GM23338 (cell line): ENCODE data around the gene KCNN2. TPM values are rescaled to one million over a fixed set of nuclear protein-coding genes. Genes with fewer than 3 reads are reported as not detected.

Source experiments
- ATAC-seq: fragments of 200-7000 bp; cut with Tn5 transposase; 3 replicates; pipeline ENCODE4 v1.9.1; 2020
- DNase-seq: peaks from one replicate; pipeline ENCODE4 v3.0.0-alpha.2; 2015; ENCODE audit warnings: low spot score
- H2AFZ ChIP-seq: fragments of 200-600 bp; sonication (generic); 2 replicates; pipeline ENCODE4 v1.8.0; 2016; ENCODE audit warnings: antibody characterized with exemption, mild to moderate bottlenecking, moderate library complexity
- H3F3A ChIP-seq: fragments of 200-600 bp; sonication (generic); replicated peaks from 2 replicates; pipeline ENCODE4 v1.8.0; 2017; ENCODE audit warnings: antibody characterized with exemption, mixed run types, low read depth
- H3K27ac ChIP-seq: fragments of 200-600 bp; sonication (generic); 2 replicates; pipeline ENCODE4 v1.6.1; 2016; ENCODE audit warnings: low read depth
- H3K27me3 ChIP-seq: fragments of 200-600 bp; sonication (generic); 2 replicates; pipeline ENCODE4 v1.8.0; 2016; ENCODE audit warnings: mild to moderate bottlenecking, mixed run types, moderate library complexity; ENCODE audit not compliant: insufficient read depth
- H3K36me3 ChIP-seq: fragments of 200-600 bp; sonication (generic); 2 replicates; pipeline ENCODE4 v1.8.0; 2016; ENCODE audit warnings: mild to moderate bottlenecking; ENCODE audit not compliant: insufficient read depth
- H3K4me1 ChIP-seq: fragments of 200-600 bp; sonication (generic); 2 replicates; pipeline ENCODE4 v1.8.0; 2016; ENCODE audit warnings: mild to moderate bottlenecking, moderate library complexity; ENCODE audit not compliant: insufficient read depth
- H3K4me2 ChIP-seq: fragments of 200-600 bp; sonication (generic); 2 replicates; pipeline ENCODE4 v1.7.1; 2017; ENCODE audit warnings: mixed run types
- H3K4me3 ChIP-seq: fragments of 200-600 bp; sonication (generic); 2 replicates; pipeline ENCODE4 v1.6.1; 2016; ENCODE audit warnings: mixed run types
- H3K79me2 ChIP-seq: fragments of 200-600 bp; sonication (generic); replicated peaks from 2 replicates; pipeline ENCODE4 v1.8.0; 2017; ENCODE audit warnings: mild to moderate bottlenecking; ENCODE audit not compliant: insufficient read depth
- H3K9me2 ChIP-seq: fragments of 200-600 bp; sonication (generic); 2 replicates; pipeline ENCODE4 v1.8.0; 2017; ENCODE audit not compliant: insufficient read depth
- H4K20me1 ChIP-seq: fragments of 200-600 bp; sonication (generic); replicated peaks from 2 replicates; pipeline ENCODE4 v1.8.0; 2017; ENCODE audit warnings: mild to moderate bottlenecking; ENCODE audit not compliant: insufficient read depth
- H3K27ac Mint-ChIP-seq: 2 replicates; pipeline ENCODE4 v1.8.0; 2020; ENCODE audit warnings: inconsistent platforms, mild to moderate bottlenecking, moderate library complexity, mixed read lengths
- H3K27me3 Mint-ChIP-seq: 3 replicates; pipeline ENCODE4 v1.8.0; 2022; ENCODE audit warnings: low read depth, mild to moderate bottlenecking, moderate library complexity, mixed read lengths, inconsistent platforms; ENCODE audit not compliant: insufficient read depth, poor library complexity
- H3K36me3 Mint-ChIP-seq: 3 replicates; pipeline ENCODE4 v1.8.0; 2021; ENCODE audit warnings: low read depth, mild to moderate bottlenecking, inconsistent platforms, moderate library complexity, mixed read lengths
- H3K4me1 Mint-ChIP-seq: 3 replicates; pipeline ENCODE4 v1.8.0; 2020; ENCODE audit warnings: mild to moderate bottlenecking, inconsistent platforms, mixed read lengths
- H3K4me3 Mint-ChIP-seq: 3 replicates; pipeline ENCODE4 v1.8.0; 2021; ENCODE audit warnings: moderate library complexity, mild to moderate bottlenecking, inconsistent platforms, mixed read lengths
- H3K9me3 Mint-ChIP-seq: 3 replicates; pipeline ENCODE4 v1.8.0; 2020; ENCODE audit warnings: moderate library complexity, mild to moderate bottlenecking, inconsistent platforms, mixed read lengths
- CREB1 ChIP-seq: fragments of 250-450 bp; sonication (Bioruptor Pico); IDR thresholded peaks from 2 replicates; pipeline ENCODE4 v1.5.0; 2020; ENCODE audit warnings: low read depth, mild to moderate bottlenecking, moderate library complexity
- CTCF ChIP-seq, 2 experiments: fragments of 200-600 bp in 1 of 2; sonication (generic) in 1 of 2; conservative IDR thresholded peaks; 2 replicates each; pipeline versions ENCODE4 v1.5.1 to v1.6.1; 2016 to 2017; ENCODE audit warnings: antibody characterized with exemption in 2 of 2, low read depth in 2 of 2, mild to moderate bottlenecking in 2 of 2, moderate library complexity in 1 of 2
- ETS1 ChIP-seq: IDR thresholded peaks from 2 replicates; pipeline ENCODE4 v1.6.1; 2016; ENCODE audit warnings: antibody characterized with exemption
- EZH2 ChIP-seq: fragments of 200-600 bp; sonication (generic); IDR thresholded peaks from one replicate; pipeline ENCODE4 v1.8.0; 2017; ENCODE audit warnings: antibody characterized with exemption, mild to moderate bottlenecking, low read depth; ENCODE audit not compliant: unreplicated experiment
- EZH2phosphoT487 ChIP-seq: fragments of 200-600 bp; sonication (generic); IDR thresholded peaks from one replicate; pipeline ENCODE4 v1.8.1; 2018; ENCODE audit warnings: antibody characterized with exemption; ENCODE audit not compliant: unreplicated experiment
- JUNB ChIP-seq: IDR thresholded peaks from one replicate; pipeline ENCODE4 v1.6.1; 2016; ENCODE audit warnings: antibody characterized with exemption; ENCODE audit not compliant: unreplicated experiment
- NANOG ChIP-seq: IDR thresholded peaks from 2 replicates; pipeline ENCODE4 v1.6.1; 2016; ENCODE audit warnings: antibody characterized with exemption, borderline replicate concordance
- POLR2AphosphoS5 ChIP-seq: IDR thresholded peaks from 2 replicates; pipeline ENCODE4 v1.6.1; 2016; ENCODE audit warnings: antibody characterized with exemption, low read depth
- REST ChIP-seq: IDR thresholded peaks from one replicate; pipeline ENCODE4 v1.6.1; 2018; ENCODE audit warnings: antibody characterized with exemption; ENCODE audit not compliant: unreplicated experiment
- STAT1 ChIP-seq: IDR thresholded peaks from one replicate; pipeline ENCODE4 v1.6.1; 2016; ENCODE audit warnings: antibody characterized with exemption; ENCODE audit not compliant: unreplicated experiment
- ZNF114 ChIP-seq: fragments of 250-450 bp; sonication (Bioruptor Pico); IDR thresholded peaks from 2 replicates; pipeline ENCODE4 v1.5.0; 2020; ENCODE audit warnings: mild to moderate bottlenecking, moderate library complexity
- ZNF331 ChIP-seq: fragments of 250-450 bp; sonication (Bioruptor Pico); IDR thresholded peaks from 2 replicates; pipeline ENCODE4 v1.5.0; 2020; ENCODE audit warnings: low read depth, mild to moderate bottlenecking, moderate library complexity
- polyA plus RNA-seq: library from polyadenylated mRNA; unstranded; fragments of >200 nt; fragmentation: Nextera tagmentation; extraction: Ambion mirVana; gene quantifications from 2 replicates; pipeline ENCODE4 v1.2.1, GENCODE V29; 2016
- total RNA-seq: library from RNA; depleted of rRNA; stranded (reverse); fragments of >200 nt; shearing (Covaris generic); gene quantifications from 2 replicates; pipeline ENCODE4 v1.2.3, GENCODE V29; 2014
- TF ChIP-seq, protein P1 (sequence below): fragments of 250-450 bp; sonication (Bioruptor Pico); IDR thresholded peaks from 2 replicates; pipeline ENCODE4 v1.5.0; 2020; ENCODE audit warnings: mild to moderate bottlenecking, moderate library complexity

KCNN2 gene
- total and polyA plus RNA-seq, 2 experiments from 2014 or later = 14.7 to 15.9 TPM

- Histone ChIP-seq H3K4me3 (no peak overlapping the region), H3K4me1 (peaks cover 6% of the 10 kb centered on the region), H3K4me2 (no peak overlapping the region), H3F3A (no peaks in the 10 kb centered on the region), H3K9me2 (no peaks in the 10 kb centered on the region), H2AFZ (no peak overlapping the region), H4K20me1 (no peaks in the 10 kb centered on the region; the same call in 1 of the 2 replicates), H3K79me2 (peaks cover 100% of the 10 kb centered on the region), H3K36me3 (no peaks in the 10 kb centered on the region), H3K27me3 (no peaks in the 10 kb centered on the region), H3K27ac (no peak overlapping the region)
- Mint-ChIP-seq H3K9me3 (no peaks in the 10 kb centered on the region), H3K27me3 (no peaks in the 10 kb centered on the region), H3K36me3 (no peaks in the 10 kb centered on the region), H3K4me3 (no peak overlapping the region), H3K4me1 (peaks cover 34% of the 10 kb centered on the region; the same call in 2 of the 3 replicates), H3K27ac (no peak overlapping the region; the same call in 1 of the 2 replicates)
- ATAC-seq (no peak), DNase-seq (no peak)
- TF ChIP-seq ZNF331 (CRISPR knock-in tag) (no peak), ETS1 (no peak), CREB1 (CRISPR knock-in tag) (no peak), EZH2phosphoT487 (no peak), CTCF (conservative IDR thresholded peaks at IDR 0.05; ENCODE audit: low read depth in 2 of 2) (no peak), NANOG (no peak), POLR2AphosphoS5 (no peak), ZNF114 (CRISPR knock-in tag) (no peak), EZH2 (no peak), JUNB (no peak), REST (no peak), STAT1 (no peak)
- TF ChIP-seq, protein P1, sequence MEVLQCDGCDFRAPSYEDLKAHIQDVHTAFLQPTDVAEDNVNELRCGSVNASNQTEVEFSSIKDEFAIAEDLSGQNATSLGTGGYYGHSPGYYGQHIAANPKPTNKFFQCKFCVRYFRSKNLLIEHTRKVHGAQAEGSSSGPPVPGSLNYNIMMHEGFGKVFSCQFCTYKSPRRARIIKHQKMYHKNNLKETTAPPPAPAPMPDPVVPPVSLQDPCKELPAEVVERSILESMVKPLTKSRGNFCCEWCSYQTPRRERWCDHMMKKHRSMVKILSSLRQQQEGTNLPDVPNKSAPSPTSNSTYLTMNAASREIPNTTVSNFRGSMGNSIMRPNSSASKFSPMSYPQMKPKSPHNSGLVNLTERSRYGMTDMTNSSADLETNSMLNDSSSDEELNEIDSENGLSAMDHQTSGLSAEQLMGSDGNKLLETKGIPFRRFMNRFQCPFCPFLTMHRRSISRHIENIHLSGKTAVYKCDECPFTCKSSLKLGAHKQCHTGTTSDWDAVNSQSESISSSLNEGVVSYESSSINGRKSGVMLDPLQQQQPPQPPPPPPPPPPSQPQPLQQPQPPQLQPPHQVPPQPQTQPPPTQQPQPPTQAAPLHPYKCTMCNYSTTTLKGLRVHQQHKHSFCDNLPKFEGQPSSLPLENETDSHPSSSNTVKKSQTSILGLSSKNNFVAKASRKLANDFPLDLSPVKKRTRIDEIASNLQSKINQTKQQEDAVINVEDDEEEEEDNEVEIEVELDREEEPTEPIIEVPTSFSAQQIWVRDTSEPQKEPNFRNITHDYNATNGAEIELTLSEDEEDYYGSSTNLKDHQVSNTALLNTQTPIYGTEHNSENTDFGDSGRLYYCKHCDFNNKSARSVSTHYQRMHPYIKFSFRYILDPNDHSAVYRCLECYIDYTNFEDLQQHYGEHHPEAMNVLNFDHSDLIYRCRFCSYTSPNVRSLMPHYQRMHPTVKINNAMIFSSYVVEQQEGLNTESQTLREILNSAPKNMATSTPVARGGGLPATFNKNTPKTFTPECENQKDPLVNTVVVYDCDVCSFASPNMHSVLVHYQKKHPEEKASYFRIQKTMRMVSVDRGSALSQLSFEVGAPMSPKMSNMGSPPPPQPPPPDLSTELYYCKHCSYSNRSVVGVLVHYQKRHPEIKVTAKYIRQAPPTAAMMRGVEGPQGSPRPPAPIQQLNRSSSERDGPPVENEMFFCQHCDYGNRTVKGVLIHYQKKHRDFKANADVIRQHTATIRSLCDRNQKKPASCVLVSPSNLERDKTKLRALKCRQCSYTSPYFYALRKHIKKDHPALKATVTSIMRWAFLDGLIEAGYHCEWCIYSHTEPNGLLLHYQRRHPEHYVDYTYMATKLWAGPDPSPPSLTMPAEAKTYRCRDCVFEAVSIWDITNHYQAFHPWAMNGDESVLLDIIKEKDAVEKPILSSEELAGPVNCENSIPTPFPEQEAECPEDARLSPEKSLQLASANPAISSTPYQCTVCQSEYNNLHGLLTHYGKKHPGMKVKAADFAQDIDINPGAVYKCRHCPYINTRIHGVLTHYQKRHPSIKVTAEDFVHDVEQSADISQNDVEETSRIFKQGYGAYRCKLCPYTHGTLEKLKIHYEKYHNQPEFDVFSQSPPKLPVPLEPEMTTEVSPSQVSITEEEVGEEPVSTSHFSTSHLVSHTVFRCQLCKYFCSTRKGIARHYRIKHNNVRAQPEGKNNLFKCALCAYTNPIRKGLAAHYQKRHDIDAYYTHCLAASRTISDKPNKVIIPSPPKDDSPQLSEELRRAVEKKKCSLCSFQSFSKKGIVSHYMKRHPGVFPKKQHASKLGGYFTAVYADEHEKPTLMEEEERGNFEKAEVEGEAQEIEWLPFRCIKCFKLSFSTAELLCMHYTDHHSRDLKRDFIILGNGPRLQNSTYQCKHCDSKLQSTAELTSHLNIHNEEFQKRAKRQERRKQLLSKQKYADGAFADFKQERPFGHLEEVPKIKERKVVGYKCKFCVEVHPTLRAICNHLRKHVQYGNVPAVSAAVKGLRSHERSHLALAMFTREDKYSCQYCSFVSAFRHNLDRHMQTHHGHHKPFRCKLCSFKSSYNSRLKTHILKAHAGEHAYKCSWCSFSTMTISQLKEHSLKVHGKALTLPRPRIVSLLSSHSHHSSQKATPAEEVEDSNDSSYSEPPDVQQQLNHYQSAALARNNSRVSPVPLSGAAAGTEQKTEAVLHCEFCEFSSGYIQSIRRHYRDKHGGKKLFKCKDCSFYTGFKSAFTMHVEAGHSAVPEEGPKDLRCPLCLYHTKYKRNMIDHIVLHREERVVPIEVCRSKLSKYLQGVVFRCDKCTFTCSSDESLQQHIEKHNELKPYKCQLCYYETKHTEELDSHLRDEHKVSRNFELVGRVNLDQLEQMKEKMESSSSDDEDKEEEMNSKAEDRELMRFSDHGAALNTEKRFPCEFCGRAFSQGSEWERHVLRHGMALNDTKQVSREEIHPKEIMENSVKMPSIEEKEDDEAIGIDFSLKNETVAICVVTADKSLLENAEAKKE (CRISPR knock-in tag) = no peak
These were observed 57.2 kb downstream of the KCNN2 start for GRCh38 chr5:114419067-114419388.
